GM23248 (cell line): Measurements from ENCODE around the gene RXRA.

Experiments
- EZH2 ChIP-seq: fragments of 200-600 bp; sonication (generic); IDR thresholded peaks from 2 replicates; pipeline ENCODE4 v1.6.1; 2018; ENCODE audit warnings: antibody characterized with exemption, mild to moderate bottlenecking; ENCODE audit not compliant: insufficient read depth, poor library complexity, severe bottlenecking
- EZH2phosphoT487 ChIP-seq: fragments of 200-600 bp; sonication (generic); IDR thresholded peaks from 2 replicates; pipeline ENCODE4 v1.6.1; 2018; ENCODE audit warnings: antibody characterized with exemption, moderate library complexity, mild to moderate bottlenecking, low read depth; ENCODE audit not compliant: insufficient read depth

GRCh38 chr9:134283111-134283515, 43.1 kb upstream of the RXRA start:
- TF ChIP-seq EZH2: no peak
- TF ChIP-seq EZH2phosphoT487: no peak
